Activated naive CD8-positive, alpha-beta T cell treated with anti-CD3 and anti-CD28 coated beads for 36 hours (primary cell): ENCODE results near the gene NAA10. TPM values are rescaled to one million over a fixed set of nuclear protein-coding genes. Genes with fewer than 3 reads are reported as not detected.
A peak's percentile ranks its signal among the peaks of the same experiment; 100 is the strongest.

Experiments used
- DNase-seq: peaks from one replicate; pipeline ENCODE4 v3.0.0; 2021
- H3K27ac Mint-ChIP-seq: one replicate; pipeline ENCODE4 v1.8.0; 2022; ENCODE audit warnings: mild to moderate bottlenecking, moderate library complexity, mixed read lengths
- H3K27me3 Mint-ChIP-seq: one replicate; pipeline ENCODE4 v1.8.0; 2022; ENCODE audit warnings: mild to moderate bottlenecking, mixed read lengths
- H3K36me3 Mint-ChIP-seq: one replicate; pipeline ENCODE4 v1.8.0; 2021; ENCODE audit warnings: mild to moderate bottlenecking, mixed read lengths
- H3K4me1 Mint-ChIP-seq: one replicate; pipeline ENCODE4 v1.8.0; 2021; ENCODE audit warnings: mixed read lengths
- H3K4me3 Mint-ChIP-seq: one replicate; pipeline ENCODE4 v1.8.0; 2022; ENCODE audit warnings: mild to moderate bottlenecking, moderate library complexity, mixed read lengths
- H3K9me3 Mint-ChIP-seq: one replicate; pipeline ENCODE4 v1.8.0; 2022; ENCODE audit warnings: mixed read lengths
- total RNA-seq, 2 experiments: library from RNA; stranded (reverse); gene quantifications; one replicate each; pipeline ENCODE4 v1.2.3, GENCODE V29; 2021

The NAA10 gene
- total RNA-seq, 2 experiments from 2014 or later, result 150 to 153 TPM

DNA sequence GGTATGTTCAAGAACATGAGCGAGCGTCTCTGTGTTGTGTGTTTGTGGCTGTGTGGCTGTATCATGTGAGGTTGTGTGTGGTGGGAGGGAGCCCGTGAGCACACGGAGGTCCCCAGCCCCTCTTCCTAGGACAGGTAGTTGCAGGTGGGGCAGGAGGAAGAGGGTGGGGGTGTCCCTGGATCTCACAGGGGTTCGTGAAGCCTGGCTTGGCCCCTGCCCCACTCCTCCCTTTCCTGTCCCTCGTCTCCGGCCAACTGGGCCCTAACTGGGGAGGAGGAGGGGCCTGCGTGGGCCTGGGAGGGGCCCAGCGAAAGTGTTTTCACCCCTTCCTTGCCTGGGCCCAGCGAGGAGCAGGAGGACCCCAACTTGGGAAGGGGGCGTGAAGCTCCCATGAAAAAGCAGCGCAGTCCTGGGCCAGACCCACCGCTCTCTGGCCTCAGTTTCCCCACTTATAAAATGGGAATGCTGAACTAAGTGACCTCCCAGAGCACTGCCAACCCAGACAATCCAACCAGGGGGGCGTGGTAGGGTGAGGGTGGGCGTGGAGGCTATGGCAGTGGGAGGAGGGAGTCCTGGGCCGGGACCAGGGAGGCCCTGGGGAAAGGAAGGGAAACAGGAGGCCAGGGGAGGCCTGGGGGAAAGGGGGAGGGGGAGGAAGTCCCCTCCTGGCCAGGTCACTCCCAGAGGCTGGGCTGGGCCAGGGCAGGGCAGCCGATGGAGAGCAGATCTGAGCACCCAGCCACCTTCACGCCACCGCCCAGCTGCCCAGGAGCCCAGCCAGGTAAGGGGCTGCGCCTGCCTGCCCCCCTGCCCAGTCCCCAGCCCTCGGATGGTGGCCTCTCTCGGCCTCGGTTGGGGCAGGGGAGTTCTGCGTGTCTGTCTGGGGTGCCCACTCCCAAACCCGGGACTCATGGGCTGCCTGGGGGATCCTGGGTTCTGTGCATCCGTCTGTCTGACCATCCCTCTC is 30.6 kb downstream of the NAA10 start, which contains the start of gene AVPR2:
Gene AVPR2, plus strand, starts transcription at position 683 of the 967 bp plus-strand sequence. CDS start 473 bp downstream, outside the sequence.
- peak within 1 kb of the TSS; percentile 70 for H3K27ac Mint-ChIP-seq
- H3K36me3 Mint-ChIP-seq, result no peaks in the 10 kb centered on the region
- peaks cover 29% of the 10 kb centered on the region for H3K4me1 Mint-ChIP-seq
- H3K27me3 Mint-ChIP-seq, result no peaks in the 10 kb centered on the region
- no peak for DNase-seq
- H3K9me3 Mint-ChIP-seq, result no peaks in the 10 kb centered on the region
- H3K4me3 Mint-ChIP-seq, result no peak within 1 kb of the TSS

DNA sequence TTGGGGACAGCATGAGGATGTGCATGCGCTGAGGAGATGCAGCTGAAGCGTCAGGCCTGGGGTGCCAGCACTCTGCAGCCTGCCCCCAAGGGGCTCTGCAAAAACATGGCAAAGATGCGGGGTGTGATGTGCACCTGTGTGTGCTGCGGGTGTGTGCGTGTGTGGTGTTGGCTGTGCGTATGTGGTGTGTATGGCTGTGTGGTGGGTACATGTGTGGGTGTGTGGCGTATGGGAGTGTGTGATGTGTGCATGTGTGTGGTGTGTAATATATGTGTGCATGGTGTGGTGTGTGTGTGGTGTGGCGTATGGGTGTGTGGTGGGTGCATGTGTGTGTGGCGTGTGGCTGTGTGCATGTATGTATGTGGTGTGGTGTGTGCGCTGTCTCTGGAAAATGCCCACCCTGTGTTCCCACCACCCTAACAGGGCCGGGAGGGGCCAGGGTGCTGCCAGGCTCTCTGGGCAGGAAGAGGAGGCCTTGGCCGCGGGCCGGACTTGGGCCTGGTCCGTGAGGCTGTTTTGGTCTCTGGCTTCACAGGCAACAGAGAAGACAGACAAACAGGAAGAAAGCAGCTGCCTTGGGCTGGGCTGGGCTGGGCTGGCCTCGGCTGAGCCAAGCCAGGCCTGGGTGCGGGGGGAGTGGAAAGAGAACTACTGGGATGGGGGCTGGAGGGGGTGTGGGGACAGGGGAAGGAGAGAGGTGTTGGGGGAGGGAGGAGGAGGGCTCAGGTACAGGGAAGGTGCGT is 31.4 kb downstream of the NAA10 start:
- DNase-seq, result no peak
- Mint-ChIP-seq H3K9me3 (no peaks in the 10 kb centered on the region), H3K4me3 (no peak overlapping the region), H3K27me3 (no peaks in the 10 kb centered on the region), H3K36me3 (no peaks in the 10 kb centered on the region), H3K4me1 (peaks cover 29% of the 10 kb centered on the region), H3K27ac (peak overlapping the region; percentile 70)

DNA sequence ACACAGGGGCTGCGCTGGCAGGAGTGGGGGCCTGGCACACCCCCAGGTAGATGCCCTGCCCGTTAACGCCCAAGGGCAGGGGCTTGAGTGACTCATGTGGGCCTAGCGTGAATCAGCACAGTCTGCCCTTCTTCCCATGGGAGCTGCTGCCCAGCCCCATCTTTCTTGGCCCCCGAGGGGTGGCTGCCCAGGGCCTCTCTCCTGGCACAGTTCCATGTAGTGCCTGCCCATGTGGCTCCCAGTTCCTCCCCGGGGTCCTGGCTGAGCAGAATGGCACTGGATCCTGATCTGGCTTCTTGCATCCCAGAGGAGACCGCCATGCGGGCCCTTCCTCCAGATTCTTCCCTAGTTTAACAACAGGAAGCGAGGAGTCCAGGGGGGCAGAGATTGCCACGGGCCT is 32.5 kb downstream of the NAA10 start:
- H3K36me3 Mint-ChIP-seq, result no peaks in the 10 kb centered on the region
- H3K9me3 Mint-ChIP-seq, result no peaks in the 10 kb centered on the region
- H3K27ac Mint-ChIP-seq, result no peak overlapping the region
- H3K27me3 Mint-ChIP-seq, result no peaks in the 10 kb centered on the region
- DNase-seq, result no peak
- no peak overlapping the region for H3K4me3 Mint-ChIP-seq
- peaks cover 29% of the 10 kb centered on the region for H3K4me1 Mint-ChIP-seq

DNA sequence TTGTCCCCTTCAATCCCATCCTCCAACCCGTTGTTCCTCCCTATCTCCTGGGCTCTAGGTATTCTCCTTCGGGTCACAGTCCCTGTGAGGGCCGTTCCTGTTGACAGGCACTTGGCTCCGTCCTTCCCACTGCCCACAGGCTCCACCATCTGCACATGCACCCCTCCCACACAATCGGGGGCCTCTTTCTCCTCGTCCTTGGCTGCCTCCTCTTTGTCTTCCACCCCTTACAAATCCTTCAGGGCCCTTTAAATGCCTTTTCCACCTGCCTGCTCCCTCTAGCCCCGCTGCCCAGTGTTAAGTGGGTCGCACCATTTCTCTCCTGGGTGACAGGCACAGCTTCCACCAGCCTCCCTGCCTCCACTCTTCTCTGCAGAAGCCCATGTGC is 33.1 kb downstream of the NAA10 start:
- peaks cover 29% of the 10 kb centered on the region for H3K4me1 Mint-ChIP-seq
- H3K27ac Mint-ChIP-seq, result peak overlapping the region; percentile 44
- no peaks in the 10 kb centered on the region for H3K9me3 Mint-ChIP-seq
- H3K4me3 Mint-ChIP-seq, result peak overlapping the region; percentile 22
- H3K36me3 Mint-ChIP-seq, result no peaks in the 10 kb centered on the region
- no peaks in the 10 kb centered on the region for H3K27me3 Mint-ChIP-seq
- DNase-seq, result no peak

DNA sequence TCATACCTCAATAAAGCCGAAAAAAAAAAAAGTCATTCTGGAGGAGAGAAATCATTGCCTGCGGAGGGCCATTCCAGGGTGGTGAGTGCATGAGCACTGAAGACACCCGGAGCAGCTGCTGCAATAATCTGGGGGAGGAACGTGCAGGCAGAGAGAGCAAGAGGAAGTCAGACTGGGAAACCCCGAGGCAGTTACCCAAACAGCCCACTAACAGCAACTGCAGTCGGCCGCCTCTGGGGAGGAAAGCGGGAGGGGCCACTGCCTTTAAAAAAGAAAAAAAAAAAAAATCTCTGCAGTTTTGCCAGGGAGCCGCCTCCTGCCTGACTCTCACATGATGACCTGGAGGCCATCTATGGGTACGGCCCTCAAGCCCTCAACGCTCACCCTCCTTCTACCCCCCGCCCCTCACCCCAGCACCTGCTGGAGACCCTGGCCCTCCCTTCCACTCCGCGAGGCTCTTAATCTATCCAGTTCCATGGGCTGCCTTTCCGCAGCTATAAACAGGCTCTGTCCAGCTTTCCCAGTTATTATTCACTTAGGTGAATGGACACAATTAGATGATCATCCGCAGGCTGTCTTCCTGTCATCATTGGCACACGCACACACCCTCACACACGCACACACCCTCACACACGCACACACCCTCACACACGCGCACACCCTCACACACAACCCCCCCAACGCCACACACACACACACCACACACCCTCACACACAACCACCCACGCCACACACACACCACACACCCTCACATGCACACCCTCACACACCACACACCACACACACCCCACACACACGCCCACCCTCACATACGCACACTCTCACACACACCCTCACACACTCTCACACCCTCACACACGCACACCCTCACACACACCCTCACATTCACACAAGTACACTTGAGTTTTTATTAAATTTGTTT is 33.7 kb downstream of the NAA10 start:
- Mint-ChIP-seq H3K27ac (peak overlapping the region; percentile 74), H3K9me3 (no peaks in the 10 kb centered on the region), H3K36me3 (no peaks in the 10 kb centered on the region), H3K27me3 (no peaks in the 10 kb centered on the region), H3K4me3 (peak overlapping the region; percentile 50), H3K4me1 (peaks cover 32% of the 10 kb centered on the region)
- peak; percentile 70 for DNase-seq

DNA sequence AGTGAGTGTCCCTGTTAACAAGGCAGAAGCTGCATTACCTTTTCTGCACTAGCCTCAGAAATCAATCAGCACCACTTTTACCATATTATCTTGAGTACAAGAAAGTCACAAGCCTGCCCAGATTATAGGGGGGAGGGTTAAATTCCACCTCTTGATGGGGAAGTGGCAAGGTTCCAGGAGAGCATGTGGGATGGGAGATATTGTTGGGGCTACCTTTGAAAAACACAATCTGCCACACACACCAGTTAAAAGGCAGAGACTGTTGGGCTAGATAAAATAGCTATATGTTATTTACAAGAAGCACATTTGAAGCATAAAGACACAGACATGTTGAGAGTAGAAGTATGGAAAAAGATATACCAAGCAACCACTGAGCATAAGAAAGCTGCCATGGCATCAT is 36.9 kb downstream of the NAA10 start:
- no peaks in the 10 kb centered on the region for H3K27me3 Mint-ChIP-seq
- DNase-seq, result no peak
- no peak overlapping the region for H3K27ac Mint-ChIP-seq
- no peaks in the 10 kb centered on the region for H3K9me3 Mint-ChIP-seq
- H3K36me3 Mint-ChIP-seq, result no peaks in the 10 kb centered on the region
- peaks cover 22% of the 10 kb centered on the region for H3K4me1 Mint-ChIP-seq
- no peak overlapping the region for H3K4me3 Mint-ChIP-seq

DNA sequence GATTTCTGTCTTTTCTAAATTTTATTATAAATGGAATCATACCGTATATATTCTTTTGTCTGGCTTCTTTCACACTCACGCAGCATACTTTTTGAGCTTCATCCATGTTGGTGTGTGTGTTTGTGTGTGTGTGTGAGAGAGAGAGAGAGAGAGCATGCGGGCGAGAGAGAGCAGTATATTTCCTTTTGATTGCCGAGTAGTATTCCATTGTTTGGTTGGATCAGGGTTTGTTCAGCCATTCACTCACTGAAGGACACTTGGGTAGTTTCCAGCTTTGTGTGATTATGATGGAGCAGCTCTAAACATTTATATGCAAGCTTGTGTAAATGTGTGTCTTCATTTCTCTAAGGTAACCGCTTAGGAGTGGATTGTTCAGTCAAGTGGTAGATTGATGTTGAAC is 45.7 kb downstream of the NAA10 start:
- H3K4me1 Mint-ChIP-seq, result peaks cover 4% of the 10 kb centered on the region
- H3K27me3 Mint-ChIP-seq, result peaks cover 21% of the 10 kb centered on the region
- H3K9me3 Mint-ChIP-seq, result no peaks in the 10 kb centered on the region
- no peaks in the 10 kb centered on the region for H3K36me3 Mint-ChIP-seq
- no peak overlapping the region for H3K27ac Mint-ChIP-seq
- DNase-seq, result no peak
- H3K4me3 Mint-ChIP-seq, result no peak overlapping the region

DNA sequence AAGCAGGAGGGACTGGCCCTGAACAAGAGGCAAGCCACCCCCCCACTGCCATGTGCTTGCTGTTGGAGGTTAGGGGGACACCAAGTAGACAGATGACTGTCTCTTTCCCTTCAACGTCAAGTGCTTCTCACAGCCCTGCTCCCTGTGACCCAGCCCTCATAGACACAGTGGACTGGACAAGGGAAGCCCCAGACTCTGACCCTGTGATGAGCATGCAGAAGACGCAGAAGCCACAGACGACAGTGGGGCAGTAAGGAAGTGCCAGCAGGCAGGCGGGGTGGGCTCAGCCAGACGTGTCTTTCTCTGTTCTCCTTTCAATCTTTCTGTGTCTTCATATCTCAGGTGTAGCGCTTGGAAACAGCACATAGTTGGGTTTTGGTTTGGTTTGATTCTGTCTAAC is 46.5 kb downstream of the NAA10 start:
- Mint-ChIP-seq H3K27ac (no peak overlapping the region), H3K4me3 (no peak overlapping the region), H3K4me1 (peaks cover 1% of the 10 kb centered on the region), H3K36me3 (no peaks in the 10 kb centered on the region), H3K9me3 (no peaks in the 10 kb centered on the region), H3K27me3 (peaks cover 28% of the 10 kb centered on the region)
- no peak for DNase-seq

DNA sequence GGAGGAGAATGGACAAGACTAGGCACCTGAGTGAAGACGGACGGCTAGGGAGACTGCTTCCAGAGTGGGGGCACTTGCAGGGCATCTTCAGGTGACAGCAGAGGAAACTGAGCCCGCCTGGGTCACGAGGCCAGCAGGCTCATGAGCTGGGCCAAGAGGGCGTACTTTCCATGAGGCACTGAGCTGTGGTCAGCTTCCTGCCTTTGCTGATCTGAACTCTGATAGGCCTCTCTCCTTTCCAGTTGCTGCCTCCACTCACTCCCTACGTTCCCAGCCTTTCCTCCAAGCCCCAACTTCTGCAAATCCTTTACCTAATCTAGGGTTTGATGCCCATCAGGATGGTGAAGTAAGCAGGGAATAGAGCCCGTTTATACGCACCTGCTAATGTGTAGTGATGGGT is 47.5 kb downstream of the NAA10 start:
- Mint-ChIP-seq H3K4me3 (no peak overlapping the region), H3K27ac (no peak overlapping the region), H3K9me3 (no peaks in the 10 kb centered on the region), H3K4me1 (peaks cover under 1% of the 10 kb centered on the region), H3K36me3 (no peaks in the 10 kb centered on the region), H3K27me3 (peaks cover 28% of the 10 kb centered on the region)
- no peak for DNase-seq

DNA sequence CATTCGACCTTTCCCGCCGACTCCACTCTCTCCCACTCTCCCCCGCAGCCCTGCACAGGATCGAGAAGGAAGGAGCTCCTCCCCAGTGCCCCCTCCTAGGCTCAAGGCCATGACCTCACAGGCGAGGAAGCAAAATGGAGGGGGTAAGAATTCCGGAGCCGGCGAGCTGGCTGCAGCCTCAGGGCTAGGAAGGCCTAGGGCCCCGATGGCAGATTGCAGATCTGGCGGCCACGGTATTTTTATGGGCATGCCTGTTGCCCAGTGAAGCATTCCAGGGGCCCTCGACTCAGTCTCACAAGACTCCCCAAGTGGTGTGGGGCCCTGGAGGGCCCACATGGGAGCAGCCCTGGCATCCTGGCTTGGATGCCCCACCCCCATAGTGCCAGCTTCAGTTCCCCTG is 47.9 kb downstream of the NAA10 start:
- DNase-seq, result no peak
- Mint-ChIP-seq H3K4me1 (peaks cover 2% of the 10 kb centered on the region), H3K27me3 (peaks cover 31% of the 10 kb centered on the region), H3K9me3 (no peaks in the 10 kb centered on the region), H3K4me3 (no peak overlapping the region), H3K36me3 (no peaks in the 10 kb centered on the region), H3K27ac (no peak overlapping the region)

DNA sequence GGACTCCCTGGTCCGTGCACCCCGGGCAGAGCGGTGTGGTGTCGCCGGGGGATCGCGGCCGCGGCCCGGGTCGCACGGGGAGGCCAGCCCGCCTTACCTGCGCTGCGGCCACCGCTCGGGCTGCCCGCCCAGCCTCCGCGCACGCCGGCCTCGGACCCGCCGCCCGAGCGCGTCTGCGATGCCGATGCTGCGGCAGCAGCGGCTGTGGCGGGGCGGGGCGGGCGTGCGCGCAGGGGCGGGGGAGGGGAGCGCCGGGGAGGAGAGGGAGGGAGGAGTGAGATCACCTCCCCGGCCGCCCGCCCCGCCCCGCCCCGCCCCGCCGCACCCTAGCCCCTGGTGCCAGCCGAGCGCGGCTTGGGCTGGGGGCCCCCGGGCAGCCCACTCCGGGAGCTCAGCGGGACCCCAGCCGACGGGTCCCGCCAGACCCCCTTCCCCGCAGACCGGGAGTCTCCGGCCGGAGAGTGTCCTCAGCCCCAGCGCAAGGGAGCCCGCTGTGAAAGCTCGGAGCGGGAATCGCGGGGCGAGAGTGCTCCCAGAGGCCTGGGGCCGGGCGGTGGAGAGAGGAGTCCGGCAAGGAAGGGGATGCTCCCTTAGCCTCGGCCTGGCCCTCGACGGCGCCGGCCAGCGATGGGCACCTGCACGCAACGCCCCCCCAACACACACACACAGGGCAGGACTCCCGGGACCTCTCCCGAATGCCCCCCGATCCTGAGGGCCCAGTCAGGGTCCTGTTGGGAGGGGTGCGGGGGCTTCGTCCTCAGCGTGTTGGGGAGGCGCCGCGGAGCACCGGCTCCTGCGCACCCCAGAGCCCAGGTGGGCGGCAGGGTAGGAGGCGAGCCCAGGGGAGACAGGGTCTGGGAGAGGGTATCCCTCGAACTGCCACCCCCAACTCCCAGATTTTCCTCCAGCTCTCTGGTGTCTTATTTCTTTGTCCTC is 48.6 kb downstream of the NAA10 start, which contains the start of gene L1CAM:
Gene L1CAM, minus strand, starts transcription at position 206 of the 936 bp plus-strand sequence. CDS start 10,337 bp downstream, outside the sequence.
- peaks cover 31% of the 10 kb centered on the region for H3K27me3 Mint-ChIP-seq
- H3K36me3 Mint-ChIP-seq, result no peaks in the 10 kb centered on the region
- no peak for DNase-seq
- H3K27ac Mint-ChIP-seq, result no peak within 1 kb of the TSS
- H3K4me3 Mint-ChIP-seq, result peak within 1 kb of the TSS; percentile 37
- peaks cover 2% of the 10 kb centered on the region for H3K4me1 Mint-ChIP-seq
- no peaks in the 10 kb centered on the region for H3K9me3 Mint-ChIP-seq

DNA sequence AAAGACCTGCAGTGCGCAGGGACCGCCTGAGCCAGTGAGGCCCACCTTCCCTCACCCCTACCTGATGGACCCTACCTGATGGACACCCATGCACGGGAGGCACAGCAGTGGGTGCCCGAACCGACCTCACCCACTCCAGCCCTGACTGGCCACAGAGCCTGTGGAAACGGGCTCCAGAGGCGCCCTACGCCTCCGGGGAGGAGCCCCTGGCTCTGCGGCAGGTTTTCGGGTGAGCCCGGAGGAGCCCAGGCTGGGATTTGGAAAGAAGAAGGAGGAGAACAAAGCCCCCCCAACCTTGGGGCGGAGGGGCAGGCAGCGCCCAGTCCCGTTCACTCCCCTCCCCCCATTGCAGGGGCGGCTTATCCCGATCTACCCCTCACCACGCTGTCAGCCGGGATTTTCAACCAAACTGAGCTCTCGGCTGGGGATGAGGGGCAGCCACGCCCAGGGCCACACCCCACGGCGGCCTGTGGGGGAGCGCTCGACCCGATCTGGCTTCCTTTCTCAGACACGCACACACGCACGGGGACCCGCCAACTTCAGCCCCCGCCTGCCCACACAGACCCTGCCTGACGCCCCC is 49.5 kb downstream of the NAA10 start:
- Mint-ChIP-seq H3K4me3 (peak overlapping the region; percentile 37), H3K36me3 (no peaks in the 10 kb centered on the region), H3K27ac (no peak overlapping the region), H3K4me1 (peaks cover 2% of the 10 kb centered on the region), H3K27me3 (peaks cover 34% of the 10 kb centered on the region), H3K9me3 (no peaks in the 10 kb centered on the region)
- DNase-seq, result no peak

DNA sequence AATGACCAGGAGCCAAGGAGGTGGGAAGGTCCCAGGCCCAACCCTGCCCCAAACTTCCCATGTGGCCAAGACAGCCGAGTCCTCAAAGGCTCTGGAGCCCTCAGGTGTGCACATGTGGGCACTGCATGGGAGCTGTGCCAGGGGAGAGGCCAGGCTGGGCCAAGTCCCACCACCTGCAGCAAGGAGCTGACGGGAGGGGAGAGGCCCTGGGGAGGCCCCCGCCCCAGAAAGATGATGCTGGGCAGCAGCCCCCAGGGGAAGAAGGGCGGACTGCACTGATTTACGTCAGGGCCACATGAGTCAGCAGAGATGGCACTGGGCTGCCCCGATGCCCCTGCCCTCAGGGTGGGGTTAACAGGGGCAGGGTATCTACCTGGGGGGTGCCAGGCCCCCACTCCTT is 50.2 kb downstream of the NAA10 start:
- no peaks in the 10 kb centered on the region for H3K9me3 Mint-ChIP-seq
- H3K4me3 Mint-ChIP-seq, result no peak overlapping the region
- peaks cover 36% of the 10 kb centered on the region for H3K27me3 Mint-ChIP-seq
- no peaks in the 10 kb centered on the region for H3K36me3 Mint-ChIP-seq
- H3K4me1 Mint-ChIP-seq, result peaks cover 4% of the 10 kb centered on the region
- DNase-seq, result no peak
- H3K27ac Mint-ChIP-seq, result no peak overlapping the region
